Measurements from ENCODE around the gene PRRT1. TPM values are rescaled to one million over a fixed set of nuclear protein-coding genes. Genes with fewer than 3 reads are reported as not detected.

Gene PRRT1
- polyA plus RNA-seq, 1 donor (not counting 4 experiments of a cell fraction or from before 2014, with no cell fraction given): 0.09 TPM

- Histone ChIP-seq H3K4me2 (ENCODE audit: control insufficient read depth, extremely low read depth, insufficient read depth, low read depth, low read length) (peak overlapping the region; percentile 41), H3K9me3 (ENCODE audit: control insufficient read depth, low read depth, low read length) (no peaks in the 10 kb centered on the region), H3K4me3 (ENCODE audit: control insufficient read depth in 2 of 3, extremely low read depth in 1 of 3, insufficient read depth in 2 of 3, low read depth in 1 of 3, low read length in 3 of 3) (no peak overlapping the region)
Measured at GRCh38 chr6:32108727-32109113, 43.0 kb downstream of the PRRT1 start.

GRCh38 chr6:32108094-32108627 lies 43.6 kb downstream of the PRRT1 start:
- no peaks in the 10 kb centered on the region for H3K79me2 ChIP-seq (ENCODE audit: control insufficient read depth, insufficient read depth, low read length)
- no peak overlapping the region for H3K4me3 ChIP-seq (ENCODE audit: control insufficient read depth in 2 of 3, extremely low read depth in 1 of 3, insufficient read depth in 2 of 3, low read depth in 1 of 3, low read length in 3 of 3)
- no peak overlapping the region for H3K27ac ChIP-seq (ENCODE audit: control insufficient read depth, insufficient read depth, low read length)
- H3K4me2 ChIP-seq (ENCODE audit: control insufficient read depth, extremely low read depth, insufficient read depth, low read depth, low read length): peak overlapping the region; percentile 53
- H3K4me1 ChIP-seq (ENCODE audit: control insufficient read depth, extremely low read depth, insufficient read depth, low read length): peaks cover 19% of the 10 kb centered on the region
- no peak overlapping the region for H2AFZ ChIP-seq (ENCODE audit: control insufficient read depth, low read length)
- H3K9me3 ChIP-seq (ENCODE audit: control insufficient read depth, low read depth, low read length): no peaks in the 10 kb centered on the region
- H3K36me3 ChIP-seq (ENCODE audit: control insufficient read depth in 2 of 2, extremely low read depth in 1 of 2, insufficient read depth in 2 of 2, low read length in 2 of 2): peaks cover 0 to under 1% of the 10 kb centered on the region in 2 experiments
- H3K9ac ChIP-seq (ENCODE audit: control insufficient read depth, extremely low read depth, insufficient read depth, low read length): no peak overlapping the region
- peaks cover 9% of the 10 kb centered on the region for H3K27me3 ChIP-seq (ENCODE audit: control insufficient read depth, extremely low read depth, insufficient read depth, low read length)
- no peaks in the 10 kb centered on the region for H4K20me1 ChIP-seq (ENCODE audit: control insufficient read depth, extremely low read depth, insufficient read depth, low read length)
- TF ChIP-seq CTCF (optimal IDR thresholded peaks at IDR 0.05 in 1 of 3, IDR thresholded peaks at IDR 0.05 in 1 of 3, conservative IDR thresholded peaks at IDR 0.05 in 1 of 3; ENCODE audit: extremely low read depth in 1 of 3, insufficient read depth in 2 of 3, low read length in 3 of 3): no peak
- TF ChIP-seq EZH2 (IDR thresholded peaks at IDR 0.05; ENCODE audit: low read length): no peak
- dilution Hi-C loops (cut with MboI; ENCODE audit: extremely low pct_ligation_motif_present, low sequenced_read_pairs): no loop called here
- no peaks in the 10 kb centered on the region for H3K9me1 ChIP-seq (ENCODE audit: control insufficient read depth, extremely low read depth, insufficient read depth, low read length)
- FAIRE-seq (peak; percentile 76), DNase-seq (ENCODE audit: low read depth, low spot score) (no peak)

More at GRCh38 chr6:32108727-32109113, 43.0 kb downstream of the PRRT1 start:
- Histone ChIP-seq H3K79me2 (ENCODE audit: control insufficient read depth, insufficient read depth, low read length) (no peaks in the 10 kb centered on the region), H3K27ac (ENCODE audit: control insufficient read depth, insufficient read depth, low read length) (no peak overlapping the region), H3K4me1 (ENCODE audit: control insufficient read depth, extremely low read depth, insufficient read depth, low read length) (peaks cover 19% of the 10 kb centered on the region), H3K27me3 (ENCODE audit: control insufficient read depth, extremely low read depth, insufficient read depth, low read length) (peaks cover 9% of the 10 kb centered on the region), H3K9me1 (ENCODE audit: control insufficient read depth, extremely low read depth, insufficient read depth, low read length) (no peaks in the 10 kb centered on the region), H3K36me3 (ENCODE audit: control insufficient read depth in 2 of 2, extremely low read depth in 1 of 2, insufficient read depth in 2 of 2, low read length in 2 of 2) (peaks cover 2 to 5% of the 10 kb centered on the region in 2 experiments), H4K20me1 (ENCODE audit: control insufficient read depth, extremely low read depth, insufficient read depth, low read length) (no peaks in the 10 kb centered on the region), H3K9ac (ENCODE audit: control insufficient read depth, extremely low read depth, insufficient read depth, low read length) (no peak overlapping the region), H2AFZ (ENCODE audit: control insufficient read depth, low read length) (no peak overlapping the region)
- DNase-seq (ENCODE audit: low read depth, low spot score) (no peak), FAIRE-seq (no peak)
- dilution Hi-C loops (cut with MboI; ENCODE audit: extremely low pct_ligation_motif_present, low sequenced_read_pairs): no loop called here
- TF ChIP-seq EZH2 (IDR thresholded peaks at IDR 0.05; ENCODE audit: low read length) (peak; percentile 82), CTCF (optimal IDR thresholded peaks at IDR 0.05 in 1 of 3, IDR thresholded peaks at IDR 0.05 in 1 of 3, conservative IDR thresholded peaks at IDR 0.05 in 1 of 3; ENCODE audit: extremely low read depth in 1 of 3, insufficient read depth in 2 of 3, low read length in 3 of 3) (no peak)
